ENCODE measurements around the gene PIAS4.

PIAS4 gene

GRCh38 chr19:4057931-4058692, 50.6 kb downstream of the PIAS4 start:
- peak; percentile 79 for DNase-seq (ENCODE audit: low read depth, low spot score)
- in situ Hi-C loops (cut with HindIII; ENCODE audit: low sequenced_read_pairs), result no loop called here
- H3K4me3 ChIP-seq (ENCODE audit: low read depth, low read length), result no peak overlapping the region
- peak; percentile 21 for TF ChIP-seq CTCF (IDR thresholded peaks at IDR 0.05; ENCODE audit: low read depth, low read length)

- in situ Hi-C loops (cut with HindIII; ENCODE audit: low sequenced_read_pairs), result no loop called here
- H3K4me3 ChIP-seq (ENCODE audit: low read depth, low read length), result no peak overlapping the region
- DNase-seq (ENCODE audit: low read depth, low spot score), result no peak
- no peak for TF ChIP-seq CTCF (IDR thresholded peaks at IDR 0.05; ENCODE audit: low read depth, low read length)
These were observed 51.3 kb downstream of the PIAS4 start for GRCh38 chr19:4058693-4059452.

- H3K4me3 ChIP-seq (ENCODE audit: low read depth, low read length), result no peak overlapping the region
- in situ Hi-C loops (cut with HindIII; ENCODE audit: low sequenced_read_pairs), result no loop called here
- no peak for DNase-seq (ENCODE audit: low read depth, low spot score)
- no peak for TF ChIP-seq CTCF (IDR thresholded peaks at IDR 0.05; ENCODE audit: low read depth, low read length)
These were observed 51.9 kb downstream of the PIAS4 start for GRCh38 chr19:4059453-4059871.

- no peak for TF ChIP-seq CTCF (IDR thresholded peaks at IDR 0.05; ENCODE audit: low read depth, low read length)
- in situ Hi-C loops (cut with HindIII; ENCODE audit: low sequenced_read_pairs), result no loop called here
- DNase-seq (ENCODE audit: low read depth, low spot score), result no peak
- H3K4me3 ChIP-seq (ENCODE audit: low read depth, low read length), result no peak overlapping the region
These were observed 52.5 kb downstream of the PIAS4 start for GRCh38 chr19:4059891-4060620.

GRCh38 chr19:4060621-4061177, 53.2 kb downstream of the PIAS4 start:
- in situ Hi-C loops (cut with HindIII; ENCODE audit: low sequenced_read_pairs), result no loop called here
- no peak for TF ChIP-seq CTCF (IDR thresholded peaks at IDR 0.05; ENCODE audit: low read depth, low read length)
- DNase-seq (ENCODE audit: low read depth, low spot score), result no peak
- no peak overlapping the region for H3K4me3 ChIP-seq (ENCODE audit: low read depth, low read length)

GRCh38 chr19:4061178-4061682, 53.7 kb downstream of the PIAS4 start:
- in situ Hi-C loops (cut with HindIII; ENCODE audit: low sequenced_read_pairs), result no loop called here
- DNase-seq (ENCODE audit: low read depth, low spot score), result no peak
- no peak overlapping the region for H3K4me3 ChIP-seq (ENCODE audit: low read depth, low read length)
- TF ChIP-seq CTCF (IDR thresholded peaks at IDR 0.05; ENCODE audit: low read depth, low read length), result no peak

Measured in astrocyte of the spinal cord (primary cell).